Neural cell (in vitro differentiated cells): Measurements from ENCODE around the gene TMEM116. TPM values are rescaled to one million over a fixed set of nuclear protein-coding genes. Genes with fewer than 3 reads are reported as not detected.

Experiments
- H2AFZ ChIP-seq: fragments of 200-600, 300-800 bp; sonication (generic), shearing (Covaris generic); 2 replicates; pipeline ENCODE4 v1.6.0; 2014; ENCODE audit warnings: low read depth, mild to moderate bottlenecking, antibody characterized with exemption, low read length, moderate library complexity
- H3F3A ChIP-seq: fragments of 200-600 bp; shearing (Covaris generic); 2 replicates; pipeline ENCODE4 v1.6.1; 2016; ENCODE audit warnings: mild to moderate bottlenecking, moderate library complexity, mixed read lengths, antibody characterized with exemption, low read length; ENCODE audit not compliant: insufficient read depth, poor library complexity, severe bottlenecking
- H3K27ac ChIP-seq: fragments of 200-600, 300-800 bp; sonication (generic), shearing (Covaris generic); 2 replicates; pipeline ENCODE4 v1.5.1; 2014; ENCODE audit warnings: mild to moderate bottlenecking, low read length, moderate library complexity
- H3K27me3 ChIP-seq: fragments of 300-800, 200-600 bp; sonication (generic), shearing (Covaris generic); 2 replicates; pipeline ENCODE4 v1.6.0; 2014; ENCODE audit warnings: mild to moderate bottlenecking, low read depth, low read length, moderate library complexity; ENCODE audit not compliant: insufficient read depth
- H3K36me3 ChIP-seq: fragments of 300-800, 200-600 bp; sonication (generic), shearing (Covaris generic); 2 replicates; pipeline ENCODE4 v1.5.1; 2014; ENCODE audit warnings: mild to moderate bottlenecking, antibody characterized with exemption, low read length, moderate library complexity; ENCODE audit not compliant: insufficient read depth
- H3K4me2 ChIP-seq: fragments of 300-800, 200-600 bp; sonication (generic), shearing (Covaris generic); 2 replicates; pipeline ENCODE4 v1.6.0; 2014; ENCODE audit warnings: mild to moderate bottlenecking, low read length
- H3K4me3 ChIP-seq: fragments of 300-800, 200-600 bp; sonication (generic), shearing (Covaris generic); 2 replicates; pipeline ENCODE4 v1.5.1; 2014; ENCODE audit warnings: mild to moderate bottlenecking, low read length, moderate library complexity
- H3K79me2 ChIP-seq: fragments of 200-600 bp; shearing (Covaris generic); replicated peaks from 2 replicates; pipeline ENCODE4 v1.6.0; 2014; ENCODE audit warnings: mild to moderate bottlenecking, low read length, moderate library complexity; ENCODE audit not compliant: insufficient read depth
- H3K9ac ChIP-seq: fragments of 300-800, 200-600 bp; sonication (generic), shearing (Covaris generic); 2 replicates; pipeline ENCODE4 v1.6.1; 2016; ENCODE audit warnings: mild to moderate bottlenecking, low read length, mixed read lengths
- H3K9me2 ChIP-seq: fragments of 200-600 bp; shearing (Covaris generic); 2 replicates; pipeline ENCODE4 v1.6.1; 2016; ENCODE audit warnings: mild to moderate bottlenecking, low read length, mixed read lengths; ENCODE audit not compliant: insufficient read depth
- H3K9me3 ChIP-seq: fragments of 200-600, 300-800 bp; sonication (generic), shearing (Covaris generic); 2 replicates; pipeline ENCODE4 v1.6.1; 2016; ENCODE audit warnings: mild to moderate bottlenecking, mixed run types, low read length, moderate library complexity, mixed read lengths
- H4K20me1 ChIP-seq: fragments of 200-600 bp; shearing (Covaris generic); 2 replicates; pipeline ENCODE4 v1.6.1; 2016; ENCODE audit warnings: mild to moderate bottlenecking, mixed run types; ENCODE audit not compliant: insufficient read depth
- CTCF ChIP-seq: fragments of 450-650 bp; IDR thresholded peaks from 2 replicates; pipeline ENCODE4 v1.5.1; 2014; ENCODE audit warnings: antibody characterized with exemption, mild to moderate bottlenecking, moderate library complexity; ENCODE audit not compliant: poor library complexity, severe bottlenecking
- EP300 ChIP-seq: fragments of 450-650 bp; conservative IDR thresholded peaks from 2 replicates; pipeline ENCODE4 v1.6.1; 2014; ENCODE audit warnings: antibody characterized with exemption, mild to moderate bottlenecking, moderate library complexity; ENCODE audit not compliant: poor library complexity, severe bottlenecking
- EZH2 ChIP-seq: fragments of 200-600, 300-800 bp; shearing (Covaris generic), sonication (generic); IDR thresholded peaks from 2 replicates; pipeline ENCODE4 v1.6.1; 2014; ENCODE audit warnings: antibody characterized with exemption, low read length, borderline replicate concordance, mild to moderate bottlenecking; ENCODE audit not compliant: insufficient read depth, poor library complexity, severe bottlenecking
- RAD21 ChIP-seq: fragments of 450-650 bp; conservative IDR thresholded peaks from 2 replicates; pipeline ENCODE4 v1.6.1; 2014; ENCODE audit warnings: antibody characterized with exemption, mild to moderate bottlenecking, moderate library complexity
- TAF1 ChIP-seq: IDR thresholded peaks from 2 replicates; pipeline ENCODE4 v1.6.1; 2012; ENCODE audit warnings: low read depth
- polyA plus RNA-seq: library from polyadenylated mRNA; depleted of rRNA; stranded (reverse); fragments of >200 nt; gene quantifications from 2 replicates; pipeline ENCODE4 v1.2.3, GENCODE V29; 2014
- TF ChIP-seq, protein P1 (sequence below): IDR thresholded peaks from 2 replicates; pipeline ENCODE4 v1.6.1; 2012; ENCODE audit warnings: borderline replicate concordance

TMEM116 gene
- polyA plus RNA-seq, 1 donor from 2014 or later: 15.4 TPM

DNA sequence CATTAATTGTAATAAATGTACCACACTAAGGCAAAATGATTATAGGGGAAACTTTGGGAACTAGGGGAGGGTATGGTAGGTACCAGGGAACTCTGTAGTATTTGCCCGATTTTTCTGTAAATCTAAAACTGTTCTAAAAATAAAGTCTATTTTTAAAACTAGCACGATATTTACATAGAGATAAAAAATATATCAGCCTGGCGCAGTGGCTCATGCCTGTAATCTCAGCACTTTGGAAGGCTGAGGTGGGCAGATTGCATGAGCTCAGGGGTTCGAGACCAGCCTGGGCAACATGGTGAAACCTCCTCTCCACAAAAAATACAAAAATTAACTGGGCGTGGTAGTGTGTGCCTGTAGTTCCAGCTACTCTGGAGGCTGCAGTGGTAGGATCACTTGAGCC lies 32.4 kb downstream of the TMEM116 start:
- H3K36me3 ChIP-seq: no peaks in the 10 kb centered on the region
- no peak overlapping the region for H3K27ac ChIP-seq
- H3F3A ChIP-seq: no peaks in the 10 kb centered on the region
- H3K4me2 ChIP-seq: no peak overlapping the region
- H3K9ac ChIP-seq: no peak overlapping the region
- H3K79me2 ChIP-seq: no peaks in the 10 kb centered on the region
- no peaks in the 10 kb centered on the region for H3K27me3 ChIP-seq
- H3K4me3 ChIP-seq: no peak overlapping the region
- no peaks in the 10 kb centered on the region for H4K20me1 ChIP-seq
- no peaks in the 10 kb centered on the region for H3K9me3 ChIP-seq
- H2AFZ ChIP-seq: no peak overlapping the region
- H3K9me2 ChIP-seq: no peaks in the 10 kb centered on the region
- no peak for TF ChIP-seq EZH2

DNA sequence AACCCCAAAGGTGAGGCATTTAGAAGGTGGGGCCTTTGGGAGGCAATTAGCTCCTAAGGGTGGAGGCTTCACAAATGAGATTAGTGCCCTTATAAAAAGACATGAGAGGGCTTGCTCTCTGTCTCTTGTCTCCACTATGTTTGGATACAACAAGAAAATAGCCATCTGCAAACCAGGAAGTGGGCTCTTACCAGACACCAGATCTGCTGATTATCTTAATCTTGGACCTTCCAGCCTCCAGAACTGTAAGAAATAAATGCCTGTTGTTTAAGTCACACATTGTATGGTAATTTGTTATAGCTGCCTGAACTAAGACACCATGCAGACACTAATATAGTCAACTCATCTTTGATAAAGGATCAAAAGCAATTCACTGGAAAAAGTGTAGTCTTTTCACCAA lies 34.4 kb downstream of the TMEM116 start:
- no peak for TF ChIP-seq RAD21
- TF ChIP-seq CTCF: no peak
- no peak for TF ChIP-seq EP300
- Histone ChIP-seq H3K27ac (no peak overlapping the region), H3K9me2 (no peaks in the 10 kb centered on the region)

DNA sequence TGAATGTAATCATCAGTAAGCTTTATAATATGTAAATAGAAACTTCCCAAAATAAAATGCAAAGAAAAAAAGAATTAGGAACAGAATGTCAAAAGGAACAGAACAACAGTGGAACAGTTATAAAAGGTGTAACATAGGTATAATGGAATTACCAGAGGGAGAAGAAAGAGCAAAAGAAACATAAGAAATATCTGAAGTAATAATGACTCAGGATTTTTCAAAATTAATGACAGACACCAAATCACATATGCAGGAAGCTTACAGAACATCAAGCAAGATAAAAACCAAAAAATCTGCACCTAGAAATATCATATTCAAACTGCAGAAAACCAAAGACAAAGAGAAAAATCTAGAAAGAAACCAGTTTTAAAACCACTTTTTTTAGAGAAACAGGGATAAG lies 36.1 kb downstream of the TMEM116 start:
- Histone ChIP-seq H3K4me3 (no peak overlapping the region), H3K27ac (no peak overlapping the region), H4K20me1 (no peaks in the 10 kb centered on the region), H3K9ac (no peak overlapping the region), H2AFZ (no peak overlapping the region), H3K9me2 (no peaks in the 10 kb centered on the region), H3K9me3 (no peaks in the 10 kb centered on the region), H3K4me2 (no peak overlapping the region), H3K36me3 (no peaks in the 10 kb centered on the region), H3K79me2 (no peaks in the 10 kb centered on the region), H3K27me3 (no peaks in the 10 kb centered on the region), H3F3A (no peaks in the 10 kb centered on the region)
- TF ChIP-seq TAF1: no peak
- TF ChIP-seq, protein P1, sequence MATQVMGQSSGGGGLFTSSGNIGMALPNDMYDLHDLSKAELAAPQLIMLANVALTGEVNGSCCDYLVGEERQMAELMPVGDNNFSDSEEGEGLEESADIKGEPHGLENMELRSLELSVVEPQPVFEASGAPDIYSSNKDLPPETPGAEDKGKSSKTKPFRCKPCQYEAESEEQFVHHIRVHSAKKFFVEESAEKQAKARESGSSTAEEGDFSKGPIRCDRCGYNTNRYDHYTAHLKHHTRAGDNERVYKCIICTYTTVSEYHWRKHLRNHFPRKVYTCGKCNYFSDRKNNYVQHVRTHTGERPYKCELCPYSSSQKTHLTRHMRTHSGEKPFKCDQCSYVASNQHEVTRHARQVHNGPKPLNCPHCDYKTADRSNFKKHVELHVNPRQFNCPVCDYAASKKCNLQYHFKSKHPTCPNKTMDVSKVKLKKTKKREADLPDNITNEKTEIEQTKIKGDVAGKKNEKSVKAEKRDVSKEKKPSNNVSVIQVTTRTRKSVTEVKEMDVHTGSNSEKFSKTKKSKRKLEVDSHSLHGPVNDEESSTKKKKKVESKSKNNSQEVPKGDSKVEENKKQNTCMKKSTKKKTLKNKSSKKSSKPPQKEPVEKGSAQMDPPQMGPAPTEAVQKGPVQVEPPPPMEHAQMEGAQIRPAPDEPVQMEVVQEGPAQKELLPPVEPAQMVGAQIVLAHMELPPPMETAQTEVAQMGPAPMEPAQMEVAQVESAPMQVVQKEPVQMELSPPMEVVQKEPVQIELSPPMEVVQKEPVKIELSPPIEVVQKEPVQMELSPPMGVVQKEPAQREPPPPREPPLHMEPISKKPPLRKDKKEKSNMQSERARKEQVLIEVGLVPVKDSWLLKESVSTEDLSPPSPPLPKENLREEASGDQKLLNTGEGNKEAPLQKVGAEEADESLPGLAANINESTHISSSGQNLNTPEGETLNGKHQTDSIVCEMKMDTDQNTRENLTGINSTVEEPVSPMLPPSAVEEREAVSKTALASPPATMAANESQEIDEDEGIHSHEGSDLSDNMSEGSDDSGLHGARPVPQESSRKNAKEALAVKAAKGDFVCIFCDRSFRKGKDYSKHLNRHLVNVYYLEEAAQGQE: no peak

More for the DNA sequence above, 34.4 kb downstream of the TMEM116 start:
- Histone ChIP-seq H4K20me1 (no peaks in the 10 kb centered on the region), H3K79me2 (no peaks in the 10 kb centered on the region), H3F3A (no peaks in the 10 kb centered on the region), H3K9me3 (no peaks in the 10 kb centered on the region), H3K9ac (no peak overlapping the region), H3K4me3 (no peak overlapping the region), H3K27me3 (no peaks in the 10 kb centered on the region), H3K4me2 (no peak overlapping the region), H2AFZ (no peak overlapping the region), H3K36me3 (no peaks in the 10 kb centered on the region)
